GM12801 (cell line): ENCODE data around the gene APOE.

ENCODE experiments used
- CTCF ChIP-seq: IDR thresholded peaks from one replicate; pipeline ENCODE4 v1.5.1; 2011; ENCODE audit warnings: control low read depth; ENCODE audit not compliant: insufficient read length; ENCODE audit errors: extremely low read depth

Gene APOE

GRCh38 chr19:44905437-44906160 lies at the start of gene APOE:
APOE (plus strand) TSS chr19:44905796; CDS start chr19:44906625, 829 bp downstream.
- TF ChIP-seq CTCF: no peak

- TF ChIP-seq CTCF: no peak
Measured at GRCh38 chr19:44856421-44857083, 49.0 kb upstream of the APOE start.

- TF ChIP-seq CTCF: no peak
Measured at GRCh38 chr19:44857837-44858236, 47.8 kb upstream of the APOE start.

GRCh38 chr19:44863990-44864389 lies 41.6 kb upstream of the APOE start:
- TF ChIP-seq CTCF: no peak

- no peak for TF ChIP-seq CTCF
Measured at GRCh38 chr19:44865196-44865767, 40.3 kb upstream of the APOE start.

GRCh38 chr19:44866664-44867063 lies 38.9 kb upstream of the APOE start:
- TF ChIP-seq CTCF: no peak

- no peak for TF ChIP-seq CTCF
Measured at GRCh38 chr19:44867578-44867977, 38.0 kb upstream of the APOE start.
